Measurements from ENCODE around the gene LYZL4.

The LYZL4 gene

DNA sequence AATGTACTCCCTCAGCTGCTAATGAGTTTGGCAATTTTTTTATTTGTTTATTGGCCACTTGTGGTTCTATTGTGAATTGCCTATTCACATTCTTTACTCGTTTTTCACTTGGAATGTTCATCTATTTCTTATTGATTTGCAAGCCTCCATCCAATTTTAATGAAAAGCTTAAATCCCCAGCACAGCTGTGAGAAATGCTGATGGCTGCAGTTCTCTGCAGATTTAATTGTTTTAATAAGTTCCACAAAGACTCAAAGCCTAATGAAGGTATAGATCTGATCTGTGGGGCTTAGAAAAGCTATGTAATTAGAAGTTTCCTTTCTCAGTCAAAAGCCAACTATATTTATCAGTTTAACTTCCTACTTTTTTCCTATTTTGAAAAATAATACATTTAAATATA lies 41.5 kb downstream of the LYZL4 start:
- TF ChIP-seq, protein P1, sequence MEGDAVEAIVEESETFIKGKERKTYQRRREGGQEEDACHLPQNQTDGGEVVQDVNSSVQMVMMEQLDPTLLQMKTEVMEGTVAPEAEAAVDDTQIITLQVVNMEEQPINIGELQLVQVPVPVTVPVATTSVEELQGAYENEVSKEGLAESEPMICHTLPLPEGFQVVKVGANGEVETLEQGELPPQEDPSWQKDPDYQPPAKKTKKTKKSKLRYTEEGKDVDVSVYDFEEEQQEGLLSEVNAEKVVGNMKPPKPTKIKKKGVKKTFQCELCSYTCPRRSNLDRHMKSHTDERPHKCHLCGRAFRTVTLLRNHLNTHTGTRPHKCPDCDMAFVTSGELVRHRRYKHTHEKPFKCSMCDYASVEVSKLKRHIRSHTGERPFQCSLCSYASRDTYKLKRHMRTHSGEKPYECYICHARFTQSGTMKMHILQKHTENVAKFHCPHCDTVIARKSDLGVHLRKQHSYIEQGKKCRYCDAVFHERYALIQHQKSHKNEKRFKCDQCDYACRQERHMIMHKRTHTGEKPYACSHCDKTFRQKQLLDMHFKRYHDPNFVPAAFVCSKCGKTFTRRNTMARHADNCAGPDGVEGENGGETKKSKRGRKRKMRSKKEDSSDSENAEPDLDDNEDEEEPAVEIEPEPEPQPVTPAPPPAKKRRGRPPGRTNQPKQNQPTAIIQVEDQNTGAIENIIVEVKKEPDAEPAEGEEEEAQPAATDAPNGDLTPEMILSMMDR (IDR thresholded peaks at IDR 0.05; ENCODE audit: extremely low read depth, insufficient read depth, missing control alignments) = no peak
- DNase-seq (ENCODE audit: low spot score) = no peak
- in situ Hi-C loops (cut with MboI; ENCODE audit: low pct_unique_long_range_greater_than_20kb, low sequenced_read_pairs, unreplicated experiment) = no loop called here

DNA sequence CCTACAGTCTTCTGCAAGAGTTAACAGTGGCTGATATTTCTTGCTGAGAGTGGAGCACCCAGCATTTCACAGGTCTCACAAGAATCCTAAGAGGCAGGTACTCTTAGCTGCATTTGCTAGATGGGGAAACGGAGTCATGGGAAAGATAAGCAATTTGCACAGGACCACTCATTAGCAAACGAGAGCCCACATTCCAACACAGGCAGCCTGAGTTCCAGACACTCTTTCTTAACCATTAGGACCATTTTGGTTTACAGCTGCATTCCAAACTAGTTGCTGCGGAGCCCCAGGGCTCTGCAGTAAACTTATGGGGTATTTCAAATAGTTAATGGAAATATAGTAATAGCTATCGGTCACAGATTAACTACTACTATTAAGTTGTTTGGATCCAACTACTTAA lies 42.5 kb downstream of the LYZL4 start:
- in situ Hi-C loops (cut with MboI; ENCODE audit: low pct_unique_long_range_greater_than_20kb, low sequenced_read_pairs, unreplicated experiment) = no loop called here
- TF ChIP-seq, protein P1 (IDR thresholded peaks at IDR 0.05; ENCODE audit: extremely low read depth, insufficient read depth, missing control alignments) = no peak
- no peak for DNase-seq (ENCODE audit: low spot score)

DNA sequence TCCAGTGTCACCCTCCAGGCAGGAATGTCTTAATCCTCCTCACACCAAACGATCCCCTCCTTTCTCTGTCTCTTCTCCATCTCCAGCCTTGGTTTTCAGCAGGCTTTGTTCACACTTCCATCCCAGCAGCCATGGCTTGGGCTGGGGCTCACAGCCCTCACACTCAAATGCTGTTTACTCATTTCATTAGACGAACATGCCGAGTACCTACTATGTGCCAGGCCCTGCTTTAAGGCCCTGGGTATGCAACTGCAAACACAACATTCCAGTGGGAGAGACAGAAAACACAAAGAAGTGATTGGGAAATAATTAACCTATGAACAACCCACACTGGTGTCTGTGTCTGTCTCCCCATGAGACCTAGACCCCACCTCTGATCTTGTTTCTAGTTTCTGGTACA lies 43.9 kb downstream of the LYZL4 start:
- in situ Hi-C loops (cut with MboI; ENCODE audit: low pct_unique_long_range_greater_than_20kb, low sequenced_read_pairs, unreplicated experiment) = no loop called here
- no peak for DNase-seq (ENCODE audit: low spot score)

DNA sequence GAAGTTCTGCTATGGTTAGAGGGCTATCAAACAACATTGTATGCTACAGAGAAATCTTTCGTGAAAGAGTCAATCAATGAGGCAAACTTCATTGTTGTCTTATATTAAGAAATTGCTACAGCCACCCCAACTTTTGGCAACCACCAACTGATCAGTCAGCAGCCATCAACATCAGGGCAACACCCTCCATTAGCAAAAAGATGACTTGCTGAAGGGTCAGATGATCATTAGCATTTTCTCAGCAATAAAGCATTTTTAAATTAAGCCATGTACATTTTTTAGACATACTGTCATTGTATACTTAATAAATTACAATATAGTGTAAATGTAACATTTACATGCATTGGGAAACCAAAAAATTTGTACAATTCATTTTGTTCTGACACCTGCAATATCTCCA lies 53.1 kb downstream of the LYZL4 start:
- no peak for DNase-seq (ENCODE audit: low spot score)
- TF ChIP-seq, protein P1 (IDR thresholded peaks at IDR 0.05; ENCODE audit: extremely low read depth, insufficient read depth, missing control alignments) = no peak
- in situ Hi-C loops (cut with MboI; ENCODE audit: low pct_unique_long_range_greater_than_20kb, low sequenced_read_pairs, unreplicated experiment) = no loop called here

More for the DNA sequence above, 43.9 kb downstream of the LYZL4 start:
- TF ChIP-seq, protein P1 (IDR thresholded peaks at IDR 0.05; ENCODE audit: extremely low read depth, insufficient read depth, missing control alignments) = no peak

DNA sequence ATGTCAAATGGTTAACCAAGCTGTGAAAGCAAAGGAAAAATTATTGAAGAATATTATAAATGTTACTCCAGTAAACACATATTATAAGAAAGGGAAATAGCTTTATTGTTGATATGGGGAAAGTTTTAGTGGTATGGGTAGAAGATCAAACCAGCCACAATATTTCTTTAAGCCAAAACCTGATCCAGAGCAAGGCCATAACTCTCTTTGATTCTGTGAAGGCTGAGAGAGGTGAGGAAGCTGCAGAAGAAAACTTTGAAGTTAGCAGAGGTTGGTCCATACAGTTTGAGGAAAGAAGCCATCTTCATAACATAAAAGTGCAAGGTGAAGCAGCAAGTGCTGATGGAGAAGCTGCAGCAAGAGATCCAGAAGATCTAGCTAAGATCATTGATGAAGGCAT lies 54.8 kb downstream of the LYZL4 start:
- TF ChIP-seq, protein P1 (IDR thresholded peaks at IDR 0.05; ENCODE audit: extremely low read depth, insufficient read depth, missing control alignments) = no peak
- no peak for DNase-seq (ENCODE audit: low spot score)
- in situ Hi-C loops (cut with MboI; ENCODE audit: low pct_unique_long_range_greater_than_20kb, low sequenced_read_pairs, unreplicated experiment) = no loop called here

DNA sequence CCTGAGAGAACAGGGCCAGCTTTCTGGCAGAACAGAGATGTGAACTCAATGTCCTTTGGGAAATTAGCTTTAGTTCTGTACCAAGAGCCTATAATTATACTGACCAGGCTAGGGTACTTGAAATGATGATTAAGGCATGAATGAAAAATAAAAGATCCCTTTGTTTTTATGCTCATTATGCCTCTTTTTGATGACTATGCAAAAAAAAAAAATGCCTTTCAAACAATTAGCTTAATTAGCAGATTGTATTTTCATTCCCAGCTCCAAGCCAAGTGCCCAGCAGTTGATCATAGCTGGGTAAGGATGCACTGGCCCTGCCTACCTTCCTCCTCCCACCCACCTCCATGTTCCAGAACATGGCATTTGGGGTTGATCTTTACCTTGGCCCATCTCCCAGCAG lies 56.8 kb downstream of the LYZL4 start:
- TF ChIP-seq, protein P1 (IDR thresholded peaks at IDR 0.05; ENCODE audit: extremely low read depth, insufficient read depth, missing control alignments) = no peak
- in situ Hi-C loops (cut with MboI; ENCODE audit: low pct_unique_long_range_greater_than_20kb, low sequenced_read_pairs, unreplicated experiment) = no loop called here
- DNase-seq (ENCODE audit: low spot score) = no peak

DNA sequence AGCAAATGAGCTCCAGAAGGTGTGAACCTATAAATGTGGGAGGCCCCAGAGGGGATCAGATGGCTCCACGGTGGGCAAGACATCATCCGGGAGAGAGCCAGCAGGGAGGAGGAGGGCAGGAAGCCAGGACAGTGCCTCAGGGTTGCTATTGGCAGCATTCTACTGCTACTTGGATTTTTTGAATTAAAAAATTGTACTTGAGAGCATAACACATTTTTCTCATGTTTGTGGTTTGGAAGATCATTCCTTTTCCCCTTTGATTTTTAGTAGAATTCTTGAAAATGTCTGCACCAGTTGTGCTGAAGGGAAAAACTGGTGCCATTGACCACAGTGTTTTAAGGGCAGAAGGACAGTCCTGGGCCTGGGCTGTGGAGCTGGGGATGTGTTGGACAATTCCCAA lies 59.2 kb downstream of the LYZL4 start:
- in situ Hi-C loops (cut with MboI; ENCODE audit: low pct_unique_long_range_greater_than_20kb, low sequenced_read_pairs, unreplicated experiment) = no loop called here
- no peak for DNase-seq (ENCODE audit: low spot score)
- TF ChIP-seq, protein P1 (IDR thresholded peaks at IDR 0.05; ENCODE audit: extremely low read depth, insufficient read depth, missing control alignments) = no peak

All from GM13977 (cell line).